SU-DHL-6 (cell line): ENCODE data around the gene BTNL3.

Experiments
- H2AFZ ChIP-seq: fragments of 200-600 bp; sonication (generic); 2 replicates; pipeline ENCODE4 v1.6.1; 2014; ENCODE audit warnings: low read depth, mild to moderate bottlenecking, moderate library complexity, mixed read lengths, antibody characterized with exemption, low read length; ENCODE audit not compliant: severe bottlenecking
- H3F3A ChIP-seq: fragments of 200-600 bp; shearing (Covaris generic); 2 replicates; pipeline ENCODE4 v1.6.0; 2016; ENCODE audit warnings: antibody characterized with exemption, mild to moderate bottlenecking; ENCODE audit not compliant: insufficient read depth
- H3K27ac ChIP-seq: fragments of 200-600 bp; sonication (generic); 2 replicates; pipeline ENCODE4 v1.5.1; 2016; ENCODE audit warnings: low read depth, mild to moderate bottlenecking, low read length, moderate library complexity, mixed read lengths
- H3K27me3 ChIP-seq: fragments of 200-600 bp; sonication (generic), shearing (Covaris generic); 2 replicates; pipeline ENCODE4 v1.6.0; 2014; ENCODE audit warnings: mild to moderate bottlenecking, low read length
- H3K36me3 ChIP-seq: fragments of 200-600 bp; sonication (generic); 2 replicates; pipeline ENCODE4 v1.6.1; 2014; ENCODE audit warnings: mild to moderate bottlenecking, low read length, mixed read lengths
- H3K4me2 ChIP-seq: fragments of 300-600, 200-600 bp; shearing (Covaris generic), sonication (generic); 2 replicates; pipeline ENCODE4 v1.6.0; 2014; ENCODE audit warnings: low read length, low read depth, mild to moderate bottlenecking; ENCODE audit not compliant: poor library complexity, severe bottlenecking
- H3K4me3 ChIP-seq: fragments of 200-600 bp; sonication (generic); 2 replicates; pipeline ENCODE4 v1.5.1; 2014; ENCODE audit warnings: antibody characterized with exemption, low read length, mild to moderate bottlenecking, mixed read lengths; ENCODE audit not compliant: insufficient read depth, poor library complexity, severe bottlenecking
- H3K79me2 ChIP-seq: fragments of 200-600 bp; sonication (generic); 2 replicates; pipeline ENCODE4 v1.6.1; 2014; ENCODE audit warnings: mild to moderate bottlenecking, low read length, moderate library complexity; ENCODE audit not compliant: insufficient read depth
- H3K9ac ChIP-seq: fragments of 200-600 bp; sonication (generic); 2 replicates; pipeline ENCODE4 v1.7.0; 2014; ENCODE audit warnings: mild to moderate bottlenecking, low read length
- H3K9me2 ChIP-seq: fragments of 200-600 bp; sonication (generic); replicated peaks from 2 replicates; pipeline ENCODE4 v1.6.1; 2014; ENCODE audit warnings: low read length; ENCODE audit not compliant: insufficient read depth
- H3K9me3 ChIP-seq: fragments of 200-600 bp; sonication (generic); 2 replicates; pipeline ENCODE4 v1.6.1; 2014; ENCODE audit warnings: low read length, mixed read lengths; ENCODE audit not compliant: insufficient read depth
- H4K20me1 ChIP-seq: fragments of 200-600 bp; sonication (generic); 2 replicates; pipeline ENCODE4 v1.6.1; 2014; ENCODE audit warnings: low read depth, mild to moderate bottlenecking, antibody characterized with exemption, low read length, moderate library complexity, mixed read lengths
- CTCF ChIP-seq: fragments of 200-600 bp; sonication (generic); IDR thresholded peaks from one replicate; pipeline ENCODE4 v1.5.1; 2017; ENCODE audit warnings: antibody characterized with exemption, mild to moderate bottlenecking, low read length, moderate library complexity; ENCODE audit not compliant: insufficient read depth, poor library complexity, severe bottlenecking
- EZH2phosphoT487 ChIP-seq: fragments of 200-600 bp; sonication (generic), shearing (Covaris generic); conservative IDR thresholded peaks from 2 replicates; pipeline ENCODE4 v1.6.1; 2018; ENCODE audit warnings: mild to moderate bottlenecking, antibody characterized with exemption, low read length, moderate library complexity, mixed read lengths

BTNL3 gene

GRCh38 chr5:180988016-180988415 lies 630 bp upstream of the BTNL3 start:
- Histone ChIP-seq H3F3A (no peaks in the 10 kb centered on the region), H3K4me2 (no peak overlapping the region), H3K9me2 (no peaks in the 10 kb centered on the region), H3K4me3 (no peak overlapping the region), H3K9me3 (no peaks in the 10 kb centered on the region), H4K20me1 (no peaks in the 10 kb centered on the region), H3K36me3 (no peaks in the 10 kb centered on the region), H3K9ac (no peak overlapping the region), H3K27ac (no peak overlapping the region), H3K27me3 (no peaks in the 10 kb centered on the region), H2AFZ (no peak overlapping the region), H3K79me2 (no peaks in the 10 kb centered on the region)
- no peak for TF ChIP-seq EZH2phosphoT487
- no peak for TF ChIP-seq CTCF

GRCh38 chr5:180990086-180990881 lies 1.6 kb downstream of the BTNL3 start:
- Histone ChIP-seq H3K4me2 (no peak overlapping the region), H3K79me2 (no peaks in the 10 kb centered on the region), H3F3A (no peaks in the 10 kb centered on the region), H4K20me1 (no peaks in the 10 kb centered on the region), H3K9me3 (no peaks in the 10 kb centered on the region), H3K9me2 (no peaks in the 10 kb centered on the region), H3K27ac (no peak overlapping the region), H2AFZ (no peak overlapping the region), H3K9ac (no peak overlapping the region), H3K27me3 (no peaks in the 10 kb centered on the region), H3K36me3 (no peaks in the 10 kb centered on the region), H3K4me3 (no peak overlapping the region)
- TF ChIP-seq CTCF, result no peak
- TF ChIP-seq EZH2phosphoT487, result no peak

GRCh38 chr5:180990882-180991242 lies 2.2 kb downstream of the BTNL3 start:
- no peaks in the 10 kb centered on the region for H3K36me3 ChIP-seq
- TF ChIP-seq CTCF (no peak), EZH2phosphoT487 (no peak)
- H2AFZ ChIP-seq, result no peak overlapping the region
- no peak overlapping the region for H3K9ac ChIP-seq
- H3K4me3 ChIP-seq, result no peak overlapping the region
- no peaks in the 10 kb centered on the region for H3F3A ChIP-seq
- H3K27ac ChIP-seq, result no peak overlapping the region
- no peaks in the 10 kb centered on the region for H3K79me2 ChIP-seq
- H4K20me1 ChIP-seq, result no peaks in the 10 kb centered on the region
- H3K4me2 ChIP-seq, result no peak overlapping the region
- no peaks in the 10 kb centered on the region for H3K27me3 ChIP-seq
- no peaks in the 10 kb centered on the region for H3K9me2 ChIP-seq
- no peaks in the 10 kb centered on the region for H3K9me3 ChIP-seq
